H9 (cell line): ENCODE results near the gene KAZN. TPM values are rescaled to one million over a fixed set of nuclear protein-coding genes. Genes with fewer than 3 reads are reported as not detected.

Experiments
- DNase-seq: peaks from one replicate; pipeline ENCODE4 v3.0.0-alpha.2; 2017
- H2AFZ ChIP-seq: one replicate; pipeline ENCODE4 v1.6.1; 2013; ENCODE audit warnings: mild to moderate bottlenecking, low read length, control low read depth, moderate library complexity
- H2AK5ac ChIP-seq: 2 replicates; pipeline ENCODE4 v1.6.1; 2013; ENCODE audit warnings: low read length, control low read depth, mixed read lengths; ENCODE audit not compliant: insufficient read length
- H2BK120ac ChIP-seq: one replicate; pipeline ENCODE4 v1.6.1; 2013; ENCODE audit warnings: low read depth, mild to moderate bottlenecking, low read length, control low read depth, inconsistent platforms; ENCODE audit not compliant: poor library complexity, severe bottlenecking
- H2BK12ac ChIP-seq: 2 replicates; pipeline ENCODE4 v1.6.1; 2013; ENCODE audit warnings: low read length, control low read depth, mixed read lengths, low read depth; ENCODE audit not compliant: insufficient read length
- H2BK15ac ChIP-seq: 2 replicates; pipeline ENCODE4 v1.6.1; 2013; ENCODE audit warnings: low read depth, low read length, control low read depth
- H2BK20ac ChIP-seq: one replicate; pipeline ENCODE4 v1.6.1; 2013; ENCODE audit warnings: low read depth, mild to moderate bottlenecking, low read length, control low read depth, inconsistent platforms; ENCODE audit not compliant: poor library complexity, severe bottlenecking
- H2BK5ac ChIP-seq: 2 replicates; pipeline ENCODE4 v1.6.1; 2013; ENCODE audit warnings: low read length, control low read depth, mixed read lengths; ENCODE audit not compliant: insufficient read length
- H3K14ac ChIP-seq: 2 replicates; pipeline ENCODE4 v1.6.1; 2013; ENCODE audit warnings: low read length, control low read depth; ENCODE audit not compliant: insufficient read depth
- H3K18ac ChIP-seq: 2 replicates; pipeline ENCODE4 v1.6.1; 2013; ENCODE audit warnings: low read depth, mild to moderate bottlenecking, mixed read lengths, low read length, control low read depth; ENCODE audit not compliant: insufficient read length
- H3K23ac ChIP-seq: 2 replicates; pipeline ENCODE4 v1.6.1; 2013; ENCODE audit warnings: low read length, control low read depth, mixed read lengths, low read depth; ENCODE audit not compliant: insufficient read length
- H3K23me2 ChIP-seq: 2 replicates; pipeline ENCODE4 v1.6.1; 2013; ENCODE audit warnings: low read depth, mild to moderate bottlenecking, mixed read lengths, low read length, control low read depth; ENCODE audit not compliant: insufficient read length, poor library complexity, severe bottlenecking
- H3K27ac ChIP-seq: 2 replicates; pipeline ENCODE4 v1.5.1; 2013; ENCODE audit warnings: low read length, control low read depth, mixed read lengths, low read depth; ENCODE audit not compliant: insufficient read length
- H3K27me3 ChIP-seq: 2 replicates; pipeline ENCODE4 v1.6.1; 2013; ENCODE audit warnings: low read length, control low read depth, inconsistent platforms; ENCODE audit not compliant: insufficient read depth
- H3K4ac ChIP-seq: 2 replicates; pipeline ENCODE4 v1.6.1; 2013; ENCODE audit warnings: low read depth, mild to moderate bottlenecking, control low read depth, inconsistent platforms, low read length, moderate library complexity
- H3K4me1 ChIP-seq: 2 replicates; pipeline ENCODE4 v1.6.1; 2013; ENCODE audit warnings: low read length, control low read depth, inconsistent platforms; ENCODE audit not compliant: insufficient read depth
- H3K4me2 ChIP-seq: 2 replicates; pipeline ENCODE4 v1.6.1; 2013; ENCODE audit warnings: low read length, control low read depth, mixed read lengths; ENCODE audit not compliant: insufficient read length, insufficient read depth
- H3K56ac ChIP-seq: 2 replicates; pipeline ENCODE4 v1.6.1; 2013; ENCODE audit warnings: low read depth, mild to moderate bottlenecking, mixed read lengths, low read length, control low read depth; ENCODE audit not compliant: insufficient read length
- H3K79me1 ChIP-seq: 2 replicates; pipeline ENCODE4 v1.6.1; 2013; ENCODE audit warnings: low read depth, mild to moderate bottlenecking, moderate library complexity, low read length, control low read depth, inconsistent platforms; ENCODE audit not compliant: insufficient read depth, poor library complexity, severe bottlenecking
- H3K79me2 ChIP-seq: 2 replicates; pipeline ENCODE4 v1.6.1; 2013; ENCODE audit warnings: low read length, control low read depth, inconsistent platforms; ENCODE audit not compliant: insufficient read depth
- H3K9ac ChIP-seq: 2 replicates; pipeline ENCODE4 v1.6.1; 2013; ENCODE audit warnings: low read length, control low read depth, mixed read lengths; ENCODE audit not compliant: insufficient read length; ENCODE audit errors: extremely low read depth
- H3K9me3 ChIP-seq: one replicate; pipeline ENCODE4 v1.6.1; 2013; ENCODE audit warnings: low read depth, low read length, inconsistent platforms; ENCODE audit not compliant: control insufficient read depth
- H3T11ph ChIP-seq: one replicate; pipeline ENCODE4 v1.6.1; 2013; ENCODE audit warnings: mild to moderate bottlenecking, low read length, control low read depth, inconsistent platforms
- H4K20me1 ChIP-seq: one replicate; pipeline ENCODE4 v1.6.1; 2013; ENCODE audit not compliant: control insufficient read depth, insufficient read length, insufficient read depth
- H4K5ac ChIP-seq: 2 replicates; pipeline ENCODE4 v1.6.1; 2013; ENCODE audit warnings: low read depth, mild to moderate bottlenecking, mixed read lengths, low read length, control low read depth; ENCODE audit not compliant: insufficient read length
- H4K8ac ChIP-seq: replicated peaks from 2 replicates; pipeline ENCODE4 v1.6.1; 2013; ENCODE audit warnings: low read length, control low read depth, mixed read lengths, low read depth; ENCODE audit not compliant: insufficient read length
- H4K91ac ChIP-seq: 2 replicates; pipeline ENCODE4 v1.6.1; 2013; ENCODE audit warnings: low read depth, mild to moderate bottlenecking, moderate library complexity, mixed read lengths, low read length, control low read depth; ENCODE audit not compliant: insufficient read length
- H3K27ac Mint-ChIP-seq, 3 experiments: 2 replicates in 2 of 3; 3 replicates in 1 of 3; pipeline ENCODE4 v1.8.0; 2020 to 2021; ENCODE audit warnings: mixed read lengths in 3 of 3, mild to moderate bottlenecking in 1 of 3, moderate library complexity in 1 of 3
- H3K27me3 Mint-ChIP-seq: 2 replicates; pipeline ENCODE4 v1.8.0; 2021; ENCODE audit warnings: low read depth, mild to moderate bottlenecking, moderate library complexity, mixed read lengths
- H3K36me3 Mint-ChIP-seq, 3 experiments: 2 replicates in 2 of 3; 3 replicates in 1 of 3; pipeline ENCODE4 v1.8.0; 2020 to 2021; ENCODE audit warnings: low read depth in 3 of 3, mixed read lengths in 3 of 3; ENCODE audit not compliant: insufficient read depth in 1 of 3
- H3K4me1 Mint-ChIP-seq, 2 experiments: 2 replicates each; pipeline ENCODE4 v1.8.0; 2020; ENCODE audit warnings: mixed read lengths in 2 of 2
- H3K4me3 Mint-ChIP-seq, 2 experiments: 2 replicates in 1 of 2; 3 replicates in 1 of 2; pipeline ENCODE4 v1.8.0; 2020 to 2021; ENCODE audit warnings: mild to moderate bottlenecking in 2 of 2, mixed read lengths in 2 of 2, moderate library complexity in 1 of 2
- H3K9me3 Mint-ChIP-seq, 2 experiments: 2 replicates in 1 of 2; 3 replicates in 1 of 2; pipeline ENCODE4 v1.8.0; 2020; ENCODE audit warnings: mild to moderate bottlenecking in 2 of 2, mixed read lengths in 2 of 2, moderate library complexity in 1 of 2
- WGBS: extraction: QIAGEN DNeasy Blood & Tissue Kit; methylation state at CpG from one replicate; pipeline ENCODE4 v1.1.7; 2013; ENCODE audit warnings: missing lambda C conversion rate, low lambda C conversion rate, mixed read lengths; ENCODE audit not compliant: insufficient read length; ENCODE audit errors: extremely low coverage; 5-methylcytosine and 5-hydroxymethylcytosine counted together
- total RNA-seq: library from RNA; stranded (reverse); gene quantifications from 2 replicates; pipeline ENCODE4 v1.2.1, GENCODE V29; 2021
- TF ChIP-seq, protein P1 (sequence below): fragments of 200-600 bp; sonication (generic); conservative IDR thresholded peaks from 3 replicates; pipeline ENCODE4 v1.8.0; 2021; ENCODE audit warnings: antibody characterized with exemption, mild to moderate bottlenecking

Gene KAZN
- total RNA-seq, 1 experiment from 2014 or later, result 7.6 TPM

DNA sequence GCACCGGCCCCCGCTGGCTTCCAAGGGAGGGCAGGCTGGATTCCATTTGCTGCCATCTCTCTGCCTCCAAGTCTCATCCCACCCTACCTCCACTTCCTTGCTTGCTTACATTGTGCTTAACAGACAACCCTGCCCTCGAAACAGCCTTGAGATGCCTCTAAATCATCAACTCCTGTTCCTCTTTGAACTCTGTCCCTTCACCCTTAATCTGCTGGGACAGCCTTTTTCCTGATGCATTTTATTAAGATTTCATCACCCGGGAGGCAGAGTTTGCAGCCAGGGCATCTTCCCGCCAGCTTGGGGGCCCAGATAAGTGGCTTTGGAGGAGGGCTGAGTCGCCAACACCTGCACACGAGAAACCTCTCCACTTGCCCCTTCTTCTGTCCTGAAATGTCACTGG lies 192.5 kb downstream of the KAZN start:
- Mint-ChIP-seq H3K9me3 (no peaks in the 10 kb centered on the region), H3K36me3 (no peaks in the 10 kb centered on the region), H3K27ac (peak overlapping the region in 2 of 3 experiments; percentile 15 to 65; a peak in 1 of 7 replicates), H3K4me1 (peaks cover 34% of the 10 kb centered on the region in 2 experiments), H3K27me3 (no peaks in the 10 kb centered on the region), H3K4me3 (no peak overlapping the region)
- H4K20me1 ChIP-seq, result no peaks in the 10 kb centered on the region
- no peak overlapping the region for H2BK120ac ChIP-seq
- H2AFZ ChIP-seq, result no peak overlapping the region
- H4K5ac ChIP-seq, result no peak overlapping the region
- H3K9ac ChIP-seq, result no peak overlapping the region
- H3K9me3 ChIP-seq, result no peaks in the 10 kb centered on the region
- no peak overlapping the region for H2BK20ac ChIP-seq
- no peaks in the 10 kb centered on the region for H3K27me3 ChIP-seq
- H2AK5ac ChIP-seq, result no peak overlapping the region
- H2BK5ac ChIP-seq, result no peak overlapping the region
- H2BK12ac ChIP-seq, result no peak overlapping the region
- H3T11ph ChIP-seq, result no peak overlapping the region
- H2BK15ac ChIP-seq, result no peak overlapping the region
- no peaks in the 10 kb centered on the region for H3K23me2 ChIP-seq
- no peak overlapping the region for H3K27ac ChIP-seq
- DNase-seq, result no peak
- H3K4ac ChIP-seq, result no peak overlapping the region
- H3K4me1 ChIP-seq, result peaks cover 10% of the 10 kb centered on the region; the same call in 1 of the 2 replicates
- no peak overlapping the region for H3K14ac ChIP-seq
- no CpG with 5 or more reads among the region's 7 CpGs for WGBS
- no peak overlapping the region for H3K23ac ChIP-seq
- TF ChIP-seq, protein P1, sequence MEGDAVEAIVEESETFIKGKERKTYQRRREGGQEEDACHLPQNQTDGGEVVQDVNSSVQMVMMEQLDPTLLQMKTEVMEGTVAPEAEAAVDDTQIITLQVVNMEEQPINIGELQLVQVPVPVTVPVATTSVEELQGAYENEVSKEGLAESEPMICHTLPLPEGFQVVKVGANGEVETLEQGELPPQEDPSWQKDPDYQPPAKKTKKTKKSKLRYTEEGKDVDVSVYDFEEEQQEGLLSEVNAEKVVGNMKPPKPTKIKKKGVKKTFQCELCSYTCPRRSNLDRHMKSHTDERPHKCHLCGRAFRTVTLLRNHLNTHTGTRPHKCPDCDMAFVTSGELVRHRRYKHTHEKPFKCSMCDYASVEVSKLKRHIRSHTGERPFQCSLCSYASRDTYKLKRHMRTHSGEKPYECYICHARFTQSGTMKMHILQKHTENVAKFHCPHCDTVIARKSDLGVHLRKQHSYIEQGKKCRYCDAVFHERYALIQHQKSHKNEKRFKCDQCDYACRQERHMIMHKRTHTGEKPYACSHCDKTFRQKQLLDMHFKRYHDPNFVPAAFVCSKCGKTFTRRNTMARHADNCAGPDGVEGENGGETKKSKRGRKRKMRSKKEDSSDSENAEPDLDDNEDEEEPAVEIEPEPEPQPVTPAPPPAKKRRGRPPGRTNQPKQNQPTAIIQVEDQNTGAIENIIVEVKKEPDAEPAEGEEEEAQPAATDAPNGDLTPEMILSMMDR, result no peak
- H3K79me2 ChIP-seq, result no peaks in the 10 kb centered on the region
- no peak overlapping the region for H3K56ac ChIP-seq
- H3K79me1 ChIP-seq, result no peaks in the 10 kb centered on the region
- H4K8ac ChIP-seq, result no peak overlapping the region
- H4K91ac ChIP-seq, result no peak overlapping the region
- H3K4me2 ChIP-seq, result no peak overlapping the region
- no peak overlapping the region for H3K18ac ChIP-seq
